Tibial nerve (tissue), 4 donors: ENCODE measurements around the gene BDH2. TPM values are rescaled to one million over a fixed set of nuclear protein-coding genes. Genes with fewer than 3 reads are reported as not detected.

Experiments used
- DNase-seq, 2 donors: peaks; one replicate each; pipeline ENCODE4 v3.0.0-alpha.2; 2019; ENCODE audit warnings: low spot score in 2 of 2
- H3K27ac ChIP-seq, 4 donors: fragments of 200-600 bp; sonication (generic) in 3 of 4; one replicate each; pipeline ENCODE4 v1.5.1; 2017 to 2019; ENCODE audit warnings: mild to moderate bottlenecking in 1 of 4
- H3K27me3 ChIP-seq, 2 donors: fragments of 200-600 bp; sonication (generic) in 1 of 2; one replicate each; pipeline versions ENCODE4 v1.5.1 to v1.6.0; 2017 to 2019
- H3K36me3 ChIP-seq, 3 donors: fragments of 200-600 bp; sonication (generic); one replicate each; pipeline ENCODE4 v1.5.1; 2018 to 2019
- H3K4me1 ChIP-seq, 4 donors: fragments of 200-600 bp; sonication (generic) in 3 of 4; one replicate each; pipeline ENCODE4 v1.5.1; 2017 to 2019
- H3K4me3 ChIP-seq, 4 donors: fragments of 200-600 bp; sonication (generic) in 3 of 4; one replicate each; pipeline ENCODE4 v1.5.1; 2017 to 2019; ENCODE audit warnings: mild to moderate bottlenecking in 1 of 4, moderate library complexity in 1 of 4
- H3K9me3 ChIP-seq, 4 donors: fragments of 200-600 bp; sonication (generic) in 3 of 4; one replicate each; pipeline ENCODE4 v1.5.1; 2017 to 2019
- EP300 ChIP-seq, 2 donors: sonication (generic); formaldehyde crosslinking; IDR thresholded peaks; one replicate each; pipeline ENCODE4 v1.6.1; 2017; ENCODE audit warnings: antibody characterized with exemption in 2 of 2, mild to moderate bottlenecking in 1 of 2
- POLR2A ChIP-seq, 2 donors: fragments of 450-650 bp; IDR thresholded peaks; one replicate each; pipeline ENCODE4 v1.6.1; 2017; ENCODE audit warnings: antibody characterized with exemption in 2 of 2, mild to moderate bottlenecking in 2 of 2, moderate library complexity in 2 of 2
- WGBS, 2 donors: methylation state at CpG; one replicate each; pipeline ENCODE4 v1.1.5; 2018; 5-methylcytosine and 5-hydroxymethylcytosine counted together
- total RNA-seq, 4 donors: library from RNA; depleted of rRNA; stranded (reverse); fragments of >200 nt; gene quantifications; one replicate each; pipeline ENCODE4 v1.1.0, GENCODE V29; 2016
- TF ChIP-seq, protein P1 (sequence below), 5 experiments: fragments of 200-600 bp in 3 of 5; fragments of 450-650 bp in 2 of 5; sonication (generic) in 3 of 5; IDR thresholded peaks; one replicate each; pipeline ENCODE4 v1.5.1; 2016 to 2019; ENCODE audit warnings: antibody characterized with exemption in 5 of 5, mild to moderate bottlenecking in 3 of 5, moderate library complexity in 2 of 5

Gene BDH2
- total RNA-seq, 4 donors from 2014 or later, result 35.7 to 95.3 (median 72.4) TPM

DNA sequence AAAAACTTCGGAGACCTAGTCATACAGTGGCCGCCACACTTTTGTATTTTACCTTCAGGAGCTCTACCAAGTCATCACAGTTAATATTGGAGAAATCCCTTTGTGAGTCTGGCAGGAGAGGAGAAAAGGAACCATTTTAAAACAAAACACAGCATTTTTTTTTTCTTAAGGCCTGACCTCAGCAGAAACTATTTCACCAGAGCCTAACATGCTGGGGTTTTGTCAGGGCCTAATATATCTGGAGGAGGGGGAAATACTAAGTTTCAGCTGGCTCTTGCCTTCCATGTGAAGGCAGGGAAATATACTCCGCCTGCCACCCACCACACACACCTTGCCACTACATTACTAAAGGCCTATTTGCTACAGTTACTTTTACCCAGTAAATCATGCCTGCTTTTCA is 26.5 kb upstream of the BDH2 start:
- Histone ChIP-seq H3K4me3 (no peak overlapping the region), H3K9me3 (peaks cover 0 to 17% (median 0%) of the 10 kb centered on the region in 4 donors), H3K27ac (no peak overlapping the region), H3K4me1 (no peaks in the 10 kb centered on the region), H3K27me3 (no peaks in the 10 kb centered on the region), H3K36me3 (no peaks in the 10 kb centered on the region)
- 92 to 97% methylated on average over 3 of the region's 3 CpGs for WGBS, 2 donors
- TF ChIP-seq POLR2A (IDR thresholded peaks at IDR 0.05) (no peak), EP300 (IDR thresholded peaks at IDR 0.05) (no peak)
- TF ChIP-seq, protein P1, sequence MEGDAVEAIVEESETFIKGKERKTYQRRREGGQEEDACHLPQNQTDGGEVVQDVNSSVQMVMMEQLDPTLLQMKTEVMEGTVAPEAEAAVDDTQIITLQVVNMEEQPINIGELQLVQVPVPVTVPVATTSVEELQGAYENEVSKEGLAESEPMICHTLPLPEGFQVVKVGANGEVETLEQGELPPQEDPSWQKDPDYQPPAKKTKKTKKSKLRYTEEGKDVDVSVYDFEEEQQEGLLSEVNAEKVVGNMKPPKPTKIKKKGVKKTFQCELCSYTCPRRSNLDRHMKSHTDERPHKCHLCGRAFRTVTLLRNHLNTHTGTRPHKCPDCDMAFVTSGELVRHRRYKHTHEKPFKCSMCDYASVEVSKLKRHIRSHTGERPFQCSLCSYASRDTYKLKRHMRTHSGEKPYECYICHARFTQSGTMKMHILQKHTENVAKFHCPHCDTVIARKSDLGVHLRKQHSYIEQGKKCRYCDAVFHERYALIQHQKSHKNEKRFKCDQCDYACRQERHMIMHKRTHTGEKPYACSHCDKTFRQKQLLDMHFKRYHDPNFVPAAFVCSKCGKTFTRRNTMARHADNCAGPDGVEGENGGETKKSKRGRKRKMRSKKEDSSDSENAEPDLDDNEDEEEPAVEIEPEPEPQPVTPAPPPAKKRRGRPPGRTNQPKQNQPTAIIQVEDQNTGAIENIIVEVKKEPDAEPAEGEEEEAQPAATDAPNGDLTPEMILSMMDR (IDR thresholded peaks at IDR 0.05), result no peak
- DNase-seq, result no peak

DNA sequence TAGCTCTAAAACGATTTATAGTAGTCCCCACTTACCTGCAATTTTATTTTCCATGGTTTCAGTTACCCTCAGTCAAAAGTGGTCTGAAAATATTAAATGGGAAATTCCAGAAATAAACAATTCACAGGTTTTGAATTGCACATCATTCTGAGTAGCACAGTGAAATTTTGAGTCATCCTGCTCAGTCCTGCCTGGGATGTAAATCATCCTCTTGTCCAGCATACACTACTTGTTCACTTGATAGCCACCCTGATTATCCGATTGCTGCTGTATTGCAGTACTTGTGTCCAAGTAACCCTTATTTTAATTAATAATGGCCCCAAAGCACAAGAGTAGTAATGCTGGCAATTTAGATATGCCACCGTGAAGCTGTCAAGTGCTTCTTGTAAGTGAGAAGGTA is 23.5 kb upstream of the BDH2 start:
- DNase-seq, result no peak
- Histone ChIP-seq H3K4me3 (no peak overlapping the region), H3K27me3 (no peaks in the 10 kb centered on the region), H3K36me3 (no peaks in the 10 kb centered on the region), H3K9me3 (peaks cover 0 to 7% (median 0%) of the 10 kb centered on the region in 4 donors), H3K27ac (no peak overlapping the region), H3K4me1 (no peaks in the 10 kb centered on the region)
- 84 to 96% methylated on average over 3 of the region's 3 CpGs for WGBS, 2 donors
- TF ChIP-seq POLR2A (IDR thresholded peaks at IDR 0.05), result no peak
- TF ChIP-seq, protein P1 (IDR thresholded peaks at IDR 0.05), result no peak
- no peak for TF ChIP-seq EP300 (IDR thresholded peaks at IDR 0.05)

DNA sequence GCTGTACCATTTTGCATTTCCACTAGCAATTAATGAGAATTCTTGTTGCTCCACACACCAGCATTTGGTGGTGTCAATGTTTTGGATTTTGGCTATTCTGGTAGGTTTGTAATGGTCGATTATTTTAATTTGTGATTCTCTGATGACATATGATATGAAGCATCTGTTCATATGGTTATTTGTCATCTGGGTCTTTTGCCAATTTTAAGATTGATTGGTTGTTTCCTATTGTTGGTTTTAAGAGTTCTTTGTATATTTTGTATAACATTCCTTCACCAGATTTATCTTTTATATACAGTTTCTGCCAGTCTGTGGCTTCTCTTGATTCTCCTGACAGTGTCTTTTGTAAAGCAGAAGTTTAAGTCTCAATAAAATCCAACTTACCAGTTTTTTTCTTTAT is 18.5 kb upstream of the BDH2 start:
- DNase-seq, result no peak
- 93 to 100% methylated on average over 1 of the region's 1 CpG for WGBS, 2 donors
- no peak for TF ChIP-seq EP300 (IDR thresholded peaks at IDR 0.05)
- TF ChIP-seq, protein P1 (IDR thresholded peaks at IDR 0.05), result no peak
- no peak for TF ChIP-seq POLR2A (IDR thresholded peaks at IDR 0.05)
- H3K4me1 ChIP-seq, result no peaks in the 10 kb centered on the region
- H3K27ac ChIP-seq, result no peak overlapping the region
- no peaks in the 10 kb centered on the region for H3K27me3 ChIP-seq
- H3K4me3 ChIP-seq, result no peak overlapping the region
- no peaks in the 10 kb centered on the region for H3K36me3 ChIP-seq
- H3K9me3 ChIP-seq, result no peaks in the 10 kb centered on the region

DNA sequence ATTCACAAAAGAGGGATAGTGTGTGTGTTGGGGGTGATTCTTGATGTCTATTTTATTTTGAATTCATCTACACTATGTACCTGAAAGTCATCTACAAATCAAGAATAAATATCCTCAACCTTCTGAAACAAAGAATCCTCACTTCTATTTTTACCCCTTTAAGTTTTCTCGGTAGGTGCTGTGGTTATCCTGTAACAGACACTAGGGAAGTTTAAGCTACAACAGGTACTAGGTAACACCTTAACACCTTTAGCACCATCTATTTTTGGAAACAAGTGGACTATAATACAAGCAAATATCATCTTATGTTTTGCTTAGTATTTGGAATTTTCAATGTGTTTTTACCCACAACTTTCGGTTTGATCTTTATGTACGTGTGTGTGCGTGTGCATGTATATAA is 12.0 kb upstream of the BDH2 start:
- no peak for TF ChIP-seq EP300 (IDR thresholded peaks at IDR 0.05)
- TF ChIP-seq, protein P1 (IDR thresholded peaks at IDR 0.05), result no peak
- no peak for TF ChIP-seq POLR2A (IDR thresholded peaks at IDR 0.05)
- H3K9me3 ChIP-seq, result no peaks in the 10 kb centered on the region
- H3K36me3 ChIP-seq, result no peaks in the 10 kb centered on the region
- H3K27ac ChIP-seq, result no peak overlapping the region
- DNase-seq, result no peak
- WGBS, 2 donors, result 70 to 96% methylated on average over 4 of the region's 4 CpGs
- H3K4me3 ChIP-seq, result no peak overlapping the region
- H3K4me1 ChIP-seq, result no peaks in the 10 kb centered on the region
- no peaks in the 10 kb centered on the region for H3K27me3 ChIP-seq

DNA sequence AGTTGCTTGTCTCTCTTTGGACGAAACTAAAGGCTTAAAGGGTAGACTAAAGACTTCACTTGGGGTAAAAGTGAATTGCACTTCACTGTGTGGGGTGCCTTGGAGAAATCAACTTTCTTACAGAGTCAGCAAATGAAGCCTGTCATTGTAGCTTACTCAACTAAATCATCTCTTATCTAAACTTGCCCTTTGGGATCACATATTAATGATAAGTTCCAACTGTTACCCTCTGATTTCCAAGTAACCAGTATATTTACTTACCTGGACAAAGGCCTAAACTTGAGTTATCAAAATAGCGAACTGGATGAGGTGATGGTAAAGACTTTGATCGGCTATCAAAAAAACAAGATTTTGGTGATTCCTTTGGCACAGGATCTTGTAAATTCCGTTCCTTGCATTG is 8.9 kb upstream of the BDH2 start:
- Histone ChIP-seq H3K27ac (no peak overlapping the region), H3K4me1 (no peaks in the 10 kb centered on the region), H3K4me3 (no peak overlapping the region), H3K36me3 (no peaks in the 10 kb centered on the region), H3K27me3 (no peaks in the 10 kb centered on the region), H3K9me3 (no peaks in the 10 kb centered on the region)
- no peak for DNase-seq
- WGBS, 2 donors, result 94 to 98% methylated on average over 4 of the region's 4 CpGs
- TF ChIP-seq EP300 (IDR thresholded peaks at IDR 0.05) (no peak), POLR2A (IDR thresholded peaks at IDR 0.05) (no peak)
- TF ChIP-seq, protein P1 (IDR thresholded peaks at IDR 0.05), result no peak
